HL-60/S4 treated with phorbol 12-myristate 13-acetate at 8.2 ng/mL for 4 days and 3 days (cell line): ENCODE data around the gene ATP5F1D.

ENCODE experiments used
- in situ Hi-C: fragments of 300-500 bp; cut with MboI; formaldehyde crosslinking; loops from 2 replicates; pipeline ENCODE4 v1.15.0; 2022; ENCODE audit warnings: low sequenced_read_pairs

ATP5F1D gene

DNA sequence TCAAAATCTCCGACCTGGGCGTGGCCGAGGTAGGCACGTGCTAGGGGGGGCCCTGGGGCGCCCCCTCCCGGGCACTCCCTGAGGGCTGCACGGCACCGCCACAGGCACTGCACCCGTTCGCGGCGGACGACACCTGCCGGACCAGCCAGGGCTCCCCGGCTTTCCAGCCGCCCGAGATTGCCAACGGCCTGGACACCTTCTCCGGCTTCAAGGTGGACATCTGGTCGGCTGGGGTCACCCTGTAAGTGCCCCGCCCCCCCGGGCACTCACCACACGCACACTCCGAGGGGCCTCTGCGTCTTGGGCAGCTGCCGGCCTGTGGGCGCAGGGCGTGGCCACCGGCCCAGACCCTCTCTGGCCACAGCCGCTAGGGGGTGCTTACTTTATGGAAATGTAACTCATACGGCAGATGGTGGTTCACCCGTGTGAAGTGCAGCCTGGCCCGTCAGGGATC is 21.0 kb upstream of the ATP5F1D start:
- in situ Hi-C loops = no loop called here

DNA sequence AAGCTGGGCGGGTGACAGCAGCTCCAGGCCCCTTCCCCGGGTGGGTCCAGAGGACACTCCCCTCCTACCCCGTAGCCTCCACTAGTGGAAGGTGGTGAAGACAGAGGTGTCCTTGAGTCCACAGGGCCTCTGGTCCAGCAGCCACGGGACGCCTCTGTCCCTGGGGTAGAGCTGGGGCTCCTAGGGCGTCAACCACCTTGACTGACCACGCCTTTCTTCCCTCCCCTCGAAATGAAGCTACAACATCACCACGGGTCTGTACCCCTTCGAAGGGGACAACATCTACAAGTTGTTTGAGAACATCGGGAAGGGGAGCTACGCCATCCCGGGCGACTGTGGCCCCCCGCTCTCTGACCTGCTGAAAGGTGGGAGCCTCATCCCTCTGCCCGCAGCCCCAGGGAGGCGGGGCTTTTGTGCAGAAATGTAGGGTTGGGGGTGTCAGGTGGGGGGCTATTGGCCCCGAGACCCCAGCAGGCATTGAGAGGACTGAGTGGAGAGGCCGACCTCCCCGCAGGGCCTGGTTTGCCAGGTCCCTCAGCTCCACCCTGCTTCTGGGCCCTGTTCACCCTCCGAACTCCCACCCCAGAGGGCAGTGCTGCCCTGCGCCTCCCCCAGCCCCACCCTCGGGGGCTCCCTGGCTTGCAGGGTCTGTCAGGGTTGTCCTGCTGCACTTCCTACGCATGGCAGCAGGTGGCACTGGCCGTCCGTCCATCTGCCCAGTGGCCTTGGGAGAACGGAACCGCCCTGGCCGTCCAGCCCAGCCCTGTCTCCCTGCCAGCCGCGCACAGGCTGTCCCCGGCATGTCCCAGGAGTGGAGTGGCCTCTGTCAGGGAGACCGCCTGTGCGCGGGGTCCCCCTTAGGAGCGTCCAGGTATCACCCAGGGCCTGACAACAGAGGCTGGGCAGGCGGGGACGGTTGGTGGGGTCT is 20.3 kb upstream of the ATP5F1D start:
- in situ Hi-C loops = no loop called here

DNA sequence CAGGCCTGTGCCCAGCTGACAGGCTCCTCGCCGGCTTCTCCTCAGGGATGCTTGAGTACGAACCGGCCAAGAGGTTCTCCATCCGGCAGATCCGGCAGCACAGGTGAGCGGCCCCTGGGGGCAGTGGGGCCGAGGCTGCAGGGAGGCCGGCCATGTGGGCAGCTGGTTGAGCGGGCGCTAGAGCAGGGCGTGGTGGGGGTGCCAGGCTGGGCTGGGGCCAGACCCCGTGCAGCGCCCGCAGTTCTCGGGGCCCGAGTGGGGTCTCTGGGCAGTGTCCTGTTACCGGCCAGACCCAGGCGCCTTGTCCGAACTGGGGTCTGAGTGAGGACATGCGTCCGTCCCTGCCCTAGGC is 19.7 kb upstream of the ATP5F1D start:
- in situ Hi-C loops = no loop called here

DNA sequence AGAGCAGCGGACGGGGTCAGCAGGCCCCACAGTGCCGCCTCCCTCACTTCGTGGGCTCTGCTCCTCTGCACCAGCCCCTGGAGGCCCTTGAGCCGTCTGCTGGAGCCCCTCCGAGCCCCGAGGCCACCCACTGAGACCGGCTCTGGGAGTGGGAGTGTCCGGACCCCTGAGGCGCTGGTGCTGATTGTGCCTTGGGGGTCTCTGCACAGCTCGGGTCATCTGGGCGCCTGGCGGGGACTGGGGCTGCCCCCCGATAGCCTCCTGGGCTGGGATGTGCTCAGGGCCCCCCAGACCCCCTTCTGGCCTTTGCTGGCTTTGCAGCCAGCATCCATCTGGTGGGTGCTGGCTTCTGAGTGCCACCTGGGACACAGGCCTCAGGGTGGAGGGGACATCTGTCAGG is 19.2 kb upstream of the ATP5F1D start:
- in situ Hi-C loops = no loop called here

DNA sequence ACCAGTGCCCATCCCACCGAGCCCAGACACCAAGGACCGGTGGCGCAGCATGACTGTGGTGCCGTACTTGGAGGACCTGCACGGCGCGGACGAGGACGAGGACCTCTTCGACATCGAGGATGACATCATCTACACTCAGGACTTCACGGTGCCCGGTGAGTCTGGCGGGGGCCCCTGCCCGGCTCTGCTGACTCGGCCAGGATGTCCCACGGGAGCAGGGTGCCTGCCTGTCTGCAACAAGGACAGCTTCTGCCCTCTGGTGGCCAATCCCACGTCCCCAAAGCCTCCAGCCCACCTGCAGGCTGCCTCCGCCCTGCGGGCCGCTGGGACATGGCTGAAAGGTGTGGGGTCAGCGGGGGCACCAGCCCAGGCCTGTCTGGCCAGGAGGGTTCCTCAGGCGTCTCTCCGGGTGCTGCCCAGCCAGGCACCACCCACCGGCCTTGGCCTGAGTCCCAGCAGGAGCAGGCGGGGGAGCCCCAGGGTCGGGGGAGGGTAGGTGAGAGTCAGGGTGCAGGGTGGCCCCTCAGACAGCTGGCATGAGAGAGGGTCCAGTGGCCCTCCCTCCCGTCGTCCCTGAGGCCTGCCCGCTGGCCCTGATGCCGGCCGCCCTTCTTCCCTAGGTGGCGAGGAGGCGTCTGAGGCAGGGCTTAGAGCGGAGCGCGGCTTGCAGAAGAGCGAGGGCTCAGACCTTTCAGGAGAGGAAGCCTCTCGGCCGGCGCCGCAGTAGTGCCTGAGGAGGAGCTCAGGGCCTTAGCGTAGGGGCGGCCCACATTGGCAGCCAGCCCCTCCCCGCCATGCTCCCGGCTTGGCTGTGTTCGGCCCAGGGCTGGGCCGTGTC is 18.3 kb upstream of the ATP5F1D start:
- in situ Hi-C loops = no loop called here

DNA sequence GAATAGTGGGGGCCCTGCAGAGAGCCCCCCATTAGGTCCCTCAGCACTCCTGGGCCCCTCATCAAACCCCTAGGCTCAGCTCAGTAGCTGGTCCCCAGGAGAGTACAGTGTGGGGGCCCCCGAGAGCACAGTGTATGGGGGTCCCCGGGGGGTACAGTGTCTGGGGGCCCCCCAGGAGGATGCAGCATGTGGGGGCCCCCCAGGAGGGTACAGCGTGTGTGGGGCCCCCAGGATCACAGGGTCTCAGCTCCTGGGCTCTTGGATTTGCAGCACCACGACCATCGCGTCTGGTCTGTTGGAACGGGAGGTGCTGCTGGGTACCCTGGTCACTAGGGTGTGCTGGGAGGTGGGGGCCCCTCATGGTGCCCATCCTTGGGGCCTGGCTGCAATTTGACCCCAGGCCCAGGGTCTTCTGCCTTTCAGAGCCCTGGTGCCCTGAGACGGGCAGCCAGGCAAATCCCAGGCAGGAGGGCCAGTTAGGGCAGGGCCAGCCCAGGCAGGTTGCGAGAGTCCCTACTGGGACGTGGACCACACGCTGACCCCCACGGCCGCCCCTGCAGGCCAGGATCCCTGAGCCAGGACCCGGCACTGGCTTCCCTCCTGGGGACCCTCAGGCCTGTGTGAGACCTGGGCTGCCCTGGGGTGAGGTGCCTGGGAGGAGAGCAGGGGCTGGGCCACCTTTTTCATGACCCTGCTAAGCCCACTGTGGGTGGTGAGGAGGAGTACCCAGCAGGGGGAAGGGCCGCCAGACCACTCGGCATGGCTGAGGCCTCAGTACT is 17.3 kb upstream of the ATP5F1D start:
- in situ Hi-C loops = no loop called here

DNA sequence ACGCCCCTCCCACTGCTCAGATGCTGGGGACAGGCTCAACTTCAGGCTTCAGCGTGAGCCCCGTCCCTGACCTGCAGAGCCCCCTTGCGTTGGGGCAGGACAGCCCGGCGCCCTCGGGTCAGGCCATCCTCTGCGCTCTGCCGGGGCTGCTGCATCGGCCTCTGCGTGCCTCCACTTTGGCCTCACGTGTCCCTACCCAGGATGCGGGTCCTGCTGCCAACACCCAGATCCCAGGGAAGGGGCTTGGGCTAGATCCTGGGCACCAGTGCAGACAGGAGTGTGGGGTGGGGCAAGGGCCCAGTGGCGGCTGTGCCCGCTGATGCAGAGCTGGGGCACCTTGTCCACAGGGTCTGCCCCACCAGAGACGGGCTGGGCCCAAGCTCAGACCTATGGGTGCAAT is 16.7 kb upstream of the ATP5F1D start:
- in situ Hi-C loops = no loop called here

DNA sequence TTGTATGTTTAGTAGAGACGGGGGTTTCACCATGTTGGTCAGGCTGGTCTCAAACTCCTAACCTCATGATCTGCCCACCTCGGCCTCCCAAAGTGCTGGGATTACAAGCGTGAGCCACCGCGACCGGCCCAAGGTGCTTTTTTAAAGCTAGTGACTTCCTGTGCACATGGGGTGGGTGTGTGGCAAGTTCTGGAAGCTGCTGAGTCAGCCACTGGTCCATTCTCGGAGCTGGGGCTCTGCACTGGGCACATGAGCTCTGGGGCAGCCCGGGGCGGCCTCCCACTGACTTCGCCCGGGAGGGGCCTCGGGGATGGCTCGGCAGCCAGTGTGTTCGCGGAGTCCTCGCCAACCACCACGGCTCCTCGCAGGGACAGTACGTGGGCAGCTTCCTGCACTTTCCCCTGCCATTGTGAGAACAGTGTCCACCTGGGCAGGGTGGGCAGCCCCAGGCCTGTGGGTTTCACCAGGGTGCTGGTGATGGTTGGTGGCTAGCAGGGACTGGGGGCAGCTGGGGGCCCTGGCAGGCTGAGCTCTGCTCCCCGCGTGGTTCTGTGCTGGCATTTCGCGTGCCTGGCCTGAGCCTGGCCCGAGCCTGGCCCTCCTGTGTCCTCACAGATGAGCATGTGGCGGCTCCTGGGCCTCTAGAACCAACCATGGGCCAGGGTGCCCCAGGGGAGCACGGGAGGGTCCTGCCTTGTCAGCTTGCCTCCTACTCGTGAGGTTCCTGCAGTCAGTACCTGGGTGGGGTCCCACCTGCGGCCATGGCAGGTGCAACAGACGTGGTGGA is 15.9 kb upstream of the ATP5F1D start:
- in situ Hi-C loops = no loop called here

DNA sequence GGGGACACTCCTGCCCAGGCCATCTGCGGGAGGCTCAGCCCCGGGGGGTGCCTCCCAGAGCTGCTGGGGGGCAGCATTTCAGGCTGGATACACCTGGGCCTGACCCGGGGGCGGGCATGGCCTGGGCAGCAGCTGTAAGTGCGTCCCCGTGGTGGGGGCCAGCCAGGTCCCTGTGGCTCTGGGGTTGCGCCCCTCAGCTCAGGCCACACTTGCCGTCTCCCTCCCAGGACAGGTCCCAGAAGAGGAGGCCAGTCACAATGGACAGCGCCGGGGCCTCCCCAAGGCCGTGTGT is 15.4 kb upstream of the ATP5F1D start:
- in situ Hi-C loops = no loop called here

DNA sequence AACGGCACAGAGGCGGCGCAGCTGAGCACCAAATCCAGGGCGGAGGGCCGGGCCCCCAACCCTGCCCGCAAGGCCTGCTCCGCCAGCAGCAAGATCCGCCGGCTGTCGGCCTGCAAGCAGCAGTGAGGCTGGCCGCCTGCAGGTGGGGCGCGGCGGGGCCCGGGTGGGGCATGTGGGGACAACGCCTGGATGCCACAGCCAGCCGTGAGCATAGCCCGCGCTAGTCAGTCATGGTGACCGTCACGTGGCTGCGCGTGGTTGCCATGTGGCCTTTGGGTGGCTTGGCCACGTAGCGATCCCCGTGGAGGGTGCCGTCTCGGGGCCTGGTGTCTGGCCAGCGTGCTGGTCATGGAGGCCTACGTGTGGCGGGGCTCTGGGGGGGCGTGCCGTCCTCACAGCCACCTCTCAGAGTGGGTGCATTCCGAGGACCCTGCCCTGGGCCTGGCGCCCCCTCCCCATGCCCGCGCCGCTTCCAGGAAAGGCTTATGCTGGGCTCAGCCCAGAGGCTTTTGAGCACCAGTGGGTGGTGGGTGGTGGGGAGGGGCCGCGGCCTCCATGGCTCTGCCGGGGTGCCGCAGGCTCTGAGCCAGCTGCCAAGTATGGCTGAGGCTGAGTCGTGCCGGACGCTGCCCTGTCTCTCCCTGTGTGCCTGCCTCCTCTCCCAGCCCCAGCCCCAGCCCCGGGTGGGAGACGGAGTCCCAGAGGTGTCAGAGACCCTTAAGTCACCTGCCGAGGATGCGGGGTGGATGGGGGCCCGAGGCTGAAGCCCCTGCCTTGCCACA is 14.8 kb upstream of the ATP5F1D start:
- in situ Hi-C loops = no loop called here

DNA sequence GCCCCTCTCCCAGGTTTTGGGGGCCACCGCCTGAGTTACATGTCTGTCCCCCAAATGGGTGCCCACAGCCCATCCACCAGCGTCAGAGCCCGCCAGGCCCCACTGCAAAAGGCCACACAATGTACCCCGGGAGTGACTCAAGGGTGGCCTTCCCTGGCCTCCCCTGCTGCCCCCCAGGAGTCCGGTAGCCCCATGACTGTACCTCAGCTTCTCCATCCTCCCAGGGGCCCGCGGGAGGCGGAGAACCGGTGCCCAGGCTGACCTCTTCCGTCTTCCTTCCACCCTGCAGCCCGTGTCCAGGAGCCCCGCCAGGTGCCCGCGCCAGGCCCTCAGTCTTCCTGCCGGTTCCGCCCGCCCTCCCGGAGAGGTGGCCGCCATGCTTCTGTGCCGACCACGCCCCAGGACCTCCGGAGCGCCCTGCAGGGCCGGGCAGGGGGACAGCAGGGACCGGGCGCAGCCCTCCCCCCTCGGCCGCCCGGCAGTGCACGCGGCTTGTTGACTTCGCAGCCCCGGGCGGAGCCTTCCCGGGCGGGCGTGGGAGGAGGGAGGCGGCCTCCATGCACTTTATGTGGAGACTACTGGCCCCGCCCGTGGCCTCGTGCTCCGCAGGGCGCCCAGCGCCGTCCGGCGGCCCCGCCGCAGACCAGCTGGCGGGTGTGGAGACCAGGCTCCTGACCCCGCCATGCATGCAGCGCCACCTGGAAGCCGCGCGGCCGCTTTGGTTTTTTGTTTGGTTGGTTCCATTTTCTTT is 14.1 kb upstream of the ATP5F1D start:
- in situ Hi-C loops = no loop called here

DNA sequence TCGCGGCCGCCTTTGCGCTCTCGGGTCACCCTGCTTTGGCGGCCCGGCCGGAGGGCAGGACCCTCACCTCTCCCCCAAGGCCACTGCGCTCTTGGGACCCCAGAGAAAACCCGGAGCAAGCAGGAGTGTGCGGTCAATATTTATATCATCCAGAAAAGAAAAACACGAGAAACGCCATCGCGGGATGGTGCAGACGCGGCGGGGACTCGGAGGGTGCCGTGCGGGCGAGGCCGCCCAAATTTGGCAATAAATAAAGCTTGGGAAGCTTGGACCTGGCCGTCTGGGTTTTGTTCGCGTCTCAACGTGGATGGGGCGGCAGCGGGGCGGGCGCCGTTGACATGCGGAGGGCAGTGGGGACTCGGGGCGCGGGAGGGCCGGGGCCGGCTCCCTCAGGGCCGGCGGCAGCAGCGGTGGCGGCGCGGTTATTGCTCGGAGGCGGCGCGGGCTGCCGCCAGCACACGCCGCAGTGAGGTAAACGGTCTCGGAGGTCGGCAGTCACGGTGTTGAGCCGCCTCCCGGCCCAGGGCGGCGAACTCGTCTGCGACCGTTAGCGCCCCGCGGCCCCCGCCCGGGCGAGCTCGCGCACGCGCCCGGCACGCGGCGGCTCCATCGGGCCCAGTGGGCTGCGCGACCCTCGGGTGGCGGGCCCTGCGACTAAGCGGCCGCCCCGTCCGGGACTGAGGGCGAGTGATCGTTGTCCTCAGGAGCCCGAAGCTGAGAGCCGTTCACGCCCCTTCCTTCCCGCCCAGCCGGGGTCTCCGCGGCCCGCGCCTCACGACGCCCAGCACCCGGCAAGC is 13.2 kb upstream of the ATP5F1D start:
- in situ Hi-C loops = no loop called here

DNA sequence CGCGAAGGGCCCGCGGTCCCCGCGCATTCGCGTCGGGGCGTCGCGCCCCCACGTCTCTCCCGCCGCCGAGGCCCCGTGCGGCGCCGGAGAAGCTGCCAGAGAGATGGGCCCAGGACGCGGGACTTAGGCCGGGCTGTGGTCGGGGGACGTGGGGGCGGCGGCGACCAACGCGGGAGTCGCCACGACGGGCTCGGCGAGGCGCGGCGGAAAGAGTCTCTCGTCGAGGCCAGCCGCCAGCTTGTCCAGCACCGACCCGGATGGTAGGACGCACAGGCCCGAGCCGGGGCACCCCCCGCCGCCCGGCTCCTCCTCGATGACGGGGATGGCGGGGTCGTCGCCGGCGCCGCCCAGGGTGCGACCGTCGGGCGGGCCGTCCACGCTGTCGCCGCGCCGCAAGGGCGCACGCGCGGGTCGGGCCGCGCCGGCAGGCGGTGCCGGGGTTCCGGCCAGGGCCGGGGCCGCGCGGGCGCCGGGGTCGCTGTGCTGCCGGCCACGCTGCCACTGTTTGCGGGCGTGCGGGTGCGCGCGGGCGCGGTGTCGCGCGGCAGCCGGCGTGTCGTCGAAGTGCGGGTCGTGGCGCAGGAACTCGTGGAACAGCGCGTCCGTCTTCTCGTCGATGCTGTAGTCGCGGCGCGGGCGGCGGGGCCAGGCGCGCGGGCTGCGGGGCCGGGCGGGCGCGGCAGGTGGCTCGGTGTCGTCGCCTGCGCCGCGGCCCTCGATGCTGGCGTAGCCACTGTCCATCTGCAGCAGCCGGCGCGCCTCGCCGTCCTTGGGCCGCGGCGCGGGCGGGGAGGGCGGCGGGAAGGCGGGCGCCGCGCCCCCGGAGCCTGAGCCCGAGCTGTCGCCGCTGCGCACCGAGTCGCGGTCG is 12.3 kb upstream of the ATP5F1D start:
- in situ Hi-C loops = no loop called here

DNA sequence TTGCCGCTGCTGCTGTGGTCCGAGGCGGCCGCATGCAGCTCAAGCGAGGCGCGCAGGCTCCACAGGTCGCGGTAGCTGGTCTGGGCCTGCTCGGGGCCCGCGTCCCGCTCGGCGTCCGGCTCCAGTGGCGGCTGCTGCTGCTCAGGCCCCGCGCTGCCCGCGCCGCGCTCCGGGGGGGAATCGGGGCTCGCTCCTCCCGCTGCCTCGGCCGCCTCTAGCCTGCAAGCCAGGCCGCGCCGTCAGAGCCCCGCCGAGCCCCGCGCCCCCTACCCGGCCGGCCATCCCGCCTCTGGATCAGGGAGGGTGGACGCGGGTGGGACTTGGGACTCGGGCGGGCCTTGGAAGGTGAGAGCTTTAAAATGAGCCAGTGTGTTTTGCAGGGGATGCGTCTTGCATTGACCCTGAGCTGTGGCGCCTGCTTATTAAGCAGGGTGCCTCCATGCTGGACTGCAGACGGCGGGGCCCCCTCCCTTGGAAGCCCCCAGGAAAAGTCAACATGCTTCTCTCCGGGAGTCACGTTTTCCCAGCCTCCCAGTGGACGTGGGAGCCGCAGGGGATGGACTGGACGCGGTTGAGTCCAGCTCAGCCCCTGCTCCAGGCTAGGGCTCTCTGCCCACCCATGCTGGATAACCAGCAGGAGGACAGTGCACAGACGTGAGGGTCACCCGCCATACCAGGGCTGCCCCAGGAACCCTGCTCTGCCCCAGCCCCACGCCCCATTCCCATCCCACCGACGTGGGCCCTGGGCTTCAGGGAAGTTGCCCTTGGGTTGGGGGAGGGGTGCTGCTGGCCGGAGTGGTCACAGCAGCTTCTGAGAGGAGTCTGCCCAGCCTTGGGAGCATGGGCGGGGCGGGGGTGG is 11.4 kb upstream of the ATP5F1D start:
- in situ Hi-C loops = no loop called here

DNA sequence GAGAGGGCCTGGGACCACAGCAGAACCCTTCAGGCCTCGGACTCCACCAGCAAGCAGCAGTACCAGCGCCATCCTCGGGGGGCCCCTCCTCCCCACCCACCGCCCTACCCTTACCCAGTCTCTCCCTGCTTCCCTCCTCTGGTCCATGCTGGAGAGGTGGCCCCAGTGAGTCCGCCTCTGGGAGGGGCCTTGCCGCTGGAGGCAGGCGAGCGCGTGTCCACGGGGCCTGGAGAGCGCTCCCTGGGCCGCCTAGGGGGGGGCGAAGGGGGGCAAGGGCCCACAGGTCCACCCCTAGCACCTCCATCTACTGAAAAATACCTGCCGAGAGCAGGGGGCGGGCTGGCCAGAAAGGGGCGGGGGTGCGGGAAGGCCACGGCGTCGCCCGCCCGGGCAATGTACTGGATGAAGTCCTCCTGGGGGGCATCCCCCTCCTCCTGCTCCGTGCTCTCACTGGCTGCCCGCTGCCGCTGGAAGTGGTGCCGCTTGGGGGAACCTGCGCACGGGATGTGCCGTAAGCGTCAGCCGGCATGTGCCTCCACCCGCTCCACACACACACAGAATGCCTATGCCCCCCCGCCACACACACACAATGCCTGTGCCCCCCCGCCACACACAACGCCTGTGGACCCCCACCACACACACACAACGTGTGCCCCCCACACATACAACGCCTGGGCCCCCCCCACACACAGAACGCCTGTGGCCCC is 10.6 kb upstream of the ATP5F1D start:
- in situ Hi-C loops = no loop called here
